NCI-H2029 treated with DMSO at 0.1 percent for 48 hours (cell line): Measurements from ENCODE around the gene UBE2L3.
"Not testable (repeated sequence)": the region's sequence is repeated elsewhere in the genome, so short reads cannot be mapped to it uniquely, and the experiment has no call there.

ENCODE experiments used
- DNase-seq: peaks from one replicate; lab custom pipeline; 2025; lab: John Stamatoyannopoulos, UW

UBE2L3 gene

DNA sequence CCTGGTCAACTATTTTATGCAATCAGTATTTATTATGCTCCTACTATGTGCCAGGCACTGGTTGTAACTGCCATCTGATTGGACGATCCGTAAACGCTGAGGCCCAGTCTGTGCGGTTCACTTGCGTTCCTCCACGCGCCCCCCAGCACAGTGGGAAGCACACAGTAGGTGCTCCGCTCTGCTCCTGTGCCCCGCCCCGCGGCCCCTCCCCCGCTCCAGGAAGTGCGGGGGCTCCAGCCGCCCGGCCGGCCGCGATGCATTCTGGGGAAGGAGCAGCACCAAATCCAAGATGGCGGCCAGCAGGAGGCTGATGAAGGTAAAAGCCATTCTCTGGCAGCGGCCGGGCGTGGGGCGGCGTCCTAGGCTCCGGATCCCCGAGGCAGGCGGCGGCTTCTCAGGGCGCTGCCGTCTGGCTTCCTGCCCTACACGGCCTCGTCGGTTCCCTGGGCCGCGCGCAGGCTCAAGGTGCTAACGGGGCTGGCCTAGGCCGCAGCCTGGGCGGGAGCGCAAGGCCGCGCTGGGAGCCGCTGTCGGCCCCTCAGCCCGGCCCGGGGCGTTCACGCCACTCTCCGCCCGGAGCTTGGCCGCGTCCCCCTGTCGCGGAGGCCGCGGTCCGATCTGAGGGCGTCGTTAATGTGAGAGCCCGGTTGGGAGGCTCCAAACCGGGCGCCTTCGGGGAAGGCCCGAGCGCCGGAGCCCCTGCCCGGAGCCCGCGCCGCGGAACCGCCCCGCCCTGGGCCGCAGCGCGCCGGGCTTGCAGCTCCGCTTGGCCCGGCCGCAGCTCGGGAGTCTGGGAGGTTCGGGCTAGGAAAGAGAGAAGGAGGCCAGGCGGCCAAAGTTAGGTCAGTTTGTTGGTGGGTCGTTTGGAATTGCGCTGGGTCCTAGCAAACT, at the start of gene UBE2L3:
Gene UBE2L3, plus strand, starts transcription at position 259 of the 891 bp plus-strand sequence. Its CDS starts 31 bp downstream, at position 290.
- DNase-seq = no peak

DNA sequence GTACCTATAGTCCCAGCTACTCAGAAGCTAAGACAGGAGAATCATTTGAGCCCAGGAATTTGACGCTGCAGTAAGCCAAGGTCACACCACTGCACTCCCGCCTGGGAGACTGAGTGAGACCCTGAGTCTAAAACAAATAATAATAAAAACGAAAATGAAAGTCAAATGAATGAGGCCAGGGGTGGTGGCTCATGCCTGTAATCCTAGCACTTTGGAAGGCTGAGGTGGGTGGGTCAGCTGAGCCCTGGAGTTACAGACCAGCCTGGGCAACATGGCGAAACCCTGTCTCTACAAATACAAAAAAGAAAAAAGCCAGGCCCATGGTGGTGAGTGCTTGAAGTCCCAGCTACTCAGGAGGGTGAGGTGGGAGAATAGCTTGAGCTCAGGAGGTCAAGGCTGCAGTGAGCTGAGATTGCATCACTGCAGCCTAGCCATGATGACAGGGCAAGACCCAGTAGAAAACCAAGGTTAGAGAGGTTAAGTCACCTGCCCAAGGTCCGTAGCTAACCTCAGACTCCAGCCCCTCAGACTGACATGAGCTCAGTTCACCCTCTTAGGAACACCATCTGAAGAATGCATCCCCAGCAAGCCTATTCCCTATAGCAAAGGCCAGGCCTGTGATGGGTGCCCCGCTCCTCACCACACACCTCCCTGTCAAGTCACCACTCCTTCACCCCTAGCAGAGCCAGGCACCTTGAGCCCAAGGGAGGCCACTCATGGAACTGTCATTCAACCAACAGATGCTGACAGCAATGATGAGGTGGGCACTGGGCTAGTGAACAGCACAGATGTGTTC, 40.6 kb upstream of the UBE2L3 start:
- DNase-seq = not testable (repeated sequence)

DNA sequence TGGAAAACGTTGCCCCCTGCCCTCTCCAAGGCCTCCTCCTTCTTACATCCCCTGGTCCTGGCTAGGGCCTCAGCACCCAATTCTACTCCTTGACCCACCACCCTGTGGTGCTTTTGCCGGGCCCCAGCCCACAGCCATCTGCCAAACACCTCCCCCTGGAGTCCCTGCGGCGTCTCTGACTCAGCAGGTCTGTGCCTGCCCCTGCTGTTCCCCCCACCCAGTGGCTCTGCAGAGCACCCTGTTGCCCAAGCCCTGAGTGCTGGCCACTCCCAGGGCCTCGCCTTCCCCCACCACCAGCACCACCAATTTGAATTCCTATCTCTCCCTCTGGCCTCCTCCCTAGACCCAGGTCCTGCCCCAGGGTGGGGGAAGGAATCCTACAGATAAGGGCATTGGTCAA, 36.0 kb upstream of the UBE2L3 start:
- DNase-seq = not testable (repeated sequence)

DNA sequence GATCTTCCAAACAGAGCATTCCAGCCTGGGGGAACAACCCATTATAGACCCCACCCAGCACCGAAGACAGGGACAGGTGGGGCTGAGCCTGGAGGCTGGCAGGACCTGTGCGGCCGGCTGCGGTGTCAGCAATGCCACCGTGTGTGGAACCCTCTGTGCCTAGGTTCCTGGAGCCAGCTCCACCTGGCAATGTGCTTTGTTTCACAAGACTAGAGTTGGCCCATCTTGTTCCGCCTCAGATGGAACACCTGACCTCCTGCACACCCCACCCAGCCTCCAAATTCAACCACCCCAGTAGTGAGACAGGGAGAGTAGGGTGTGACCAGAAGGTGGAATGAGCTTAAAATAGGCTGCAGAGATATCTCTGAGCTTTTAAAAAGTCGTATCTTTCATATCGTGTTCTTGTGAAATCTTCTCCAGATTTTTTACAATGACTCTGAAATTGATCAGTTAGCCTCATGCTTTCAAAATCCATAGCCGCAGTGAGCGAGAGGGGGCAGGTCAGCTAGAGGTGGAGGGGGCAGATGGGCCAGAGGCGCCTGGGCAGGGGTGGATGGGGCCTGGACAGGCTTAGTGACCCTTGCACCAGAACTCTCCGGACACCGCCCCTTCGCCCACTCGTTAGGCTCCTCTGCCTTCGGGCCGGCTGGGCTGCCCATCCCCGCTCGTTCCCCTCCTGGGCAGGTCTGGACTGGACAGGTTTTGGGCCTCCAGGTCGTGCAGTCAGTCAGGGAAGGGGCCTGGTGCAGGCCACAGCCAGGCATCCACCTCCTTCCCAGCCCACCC, 34.5 kb upstream of the UBE2L3 start:
- not testable (repeated sequence) for DNase-seq

DNA sequence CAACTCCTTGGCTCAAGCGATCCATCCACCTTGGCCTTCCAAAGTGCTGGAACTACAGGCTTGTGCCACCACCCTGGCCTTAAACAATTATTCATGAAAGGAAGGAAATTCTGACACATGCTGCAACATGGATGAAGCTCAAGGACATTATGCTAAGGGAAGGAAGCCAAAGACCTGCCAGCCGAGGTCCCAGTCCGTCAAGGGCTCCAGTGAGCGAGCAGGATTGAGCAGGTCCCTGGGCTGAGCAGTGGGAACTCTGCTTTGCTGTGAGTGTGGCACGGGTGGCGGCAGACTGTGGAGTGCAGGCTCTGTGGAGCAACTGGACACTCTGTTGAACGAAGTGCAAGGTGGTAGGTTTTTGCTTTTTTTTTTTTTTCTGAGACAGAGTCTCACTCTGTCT, 27.7 kb upstream of the UBE2L3 start:
- not testable (repeated sequence) for DNase-seq

DNA sequence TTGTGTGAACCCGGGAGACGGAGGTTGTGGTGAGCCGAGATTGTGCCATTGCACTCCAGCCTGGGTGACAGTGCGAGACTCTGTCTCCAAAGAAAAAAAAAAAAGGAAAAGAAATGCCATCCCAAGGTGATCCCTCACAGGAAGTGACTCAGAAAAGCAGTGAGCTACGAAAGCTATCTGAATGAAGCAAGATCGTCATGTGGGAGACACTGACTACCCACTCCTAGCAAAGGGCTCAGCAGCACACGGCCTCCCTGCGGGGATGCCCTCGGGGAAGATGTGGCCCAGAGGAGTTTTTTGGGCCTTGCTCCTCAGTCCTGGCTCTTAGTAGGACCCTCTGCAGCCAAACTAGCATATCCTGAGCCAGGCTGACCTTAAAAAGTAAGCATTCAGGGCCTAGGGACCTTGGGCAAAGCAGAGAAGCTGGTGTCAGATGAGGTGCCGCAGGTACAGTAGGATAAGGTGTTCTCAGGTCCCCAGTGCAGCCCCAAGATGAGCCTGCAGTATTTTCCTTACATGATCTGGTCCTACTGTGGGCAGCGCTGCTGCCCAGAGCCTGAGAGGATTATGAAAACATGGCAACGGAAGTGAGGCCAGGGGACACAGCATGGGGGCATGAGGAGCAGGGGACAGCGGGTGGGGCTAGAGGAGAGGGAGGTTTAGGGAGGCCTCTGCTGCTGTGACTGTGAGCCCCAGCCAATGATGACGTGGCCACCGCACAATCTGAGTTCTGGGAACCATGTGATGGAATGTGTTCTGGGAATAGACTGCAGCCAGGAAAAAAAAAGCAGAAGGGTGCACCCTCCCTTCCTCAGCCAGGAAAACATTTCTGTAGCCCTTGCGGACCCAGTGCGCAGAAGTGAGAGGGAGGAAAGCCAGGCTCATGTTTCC, 22.8 kb upstream of the UBE2L3 start:
- DNase-seq = not testable (repeated sequence)

DNA sequence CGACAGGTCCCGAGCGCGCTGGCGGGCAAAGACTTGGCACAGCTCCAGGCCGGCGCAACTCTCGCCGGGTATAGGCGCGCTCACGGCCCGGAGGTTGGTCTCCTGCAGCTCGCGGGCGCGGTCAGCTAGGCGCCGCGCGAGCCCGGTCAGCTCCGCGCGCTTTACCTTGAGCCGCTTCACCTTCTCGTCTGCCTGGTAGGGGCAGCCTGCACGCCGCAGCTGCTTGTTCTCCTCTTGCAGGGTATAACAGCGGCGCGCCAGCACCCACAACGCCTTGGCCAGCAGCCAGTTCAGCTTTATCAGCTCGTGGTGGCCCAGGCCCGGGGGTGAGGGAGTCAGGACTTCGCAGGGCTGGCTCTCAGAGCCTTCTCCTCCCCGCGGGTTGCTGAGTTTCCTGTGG, 18.0 kb upstream of the UBE2L3 start:
- DNase-seq = not testable (repeated sequence)

DNA sequence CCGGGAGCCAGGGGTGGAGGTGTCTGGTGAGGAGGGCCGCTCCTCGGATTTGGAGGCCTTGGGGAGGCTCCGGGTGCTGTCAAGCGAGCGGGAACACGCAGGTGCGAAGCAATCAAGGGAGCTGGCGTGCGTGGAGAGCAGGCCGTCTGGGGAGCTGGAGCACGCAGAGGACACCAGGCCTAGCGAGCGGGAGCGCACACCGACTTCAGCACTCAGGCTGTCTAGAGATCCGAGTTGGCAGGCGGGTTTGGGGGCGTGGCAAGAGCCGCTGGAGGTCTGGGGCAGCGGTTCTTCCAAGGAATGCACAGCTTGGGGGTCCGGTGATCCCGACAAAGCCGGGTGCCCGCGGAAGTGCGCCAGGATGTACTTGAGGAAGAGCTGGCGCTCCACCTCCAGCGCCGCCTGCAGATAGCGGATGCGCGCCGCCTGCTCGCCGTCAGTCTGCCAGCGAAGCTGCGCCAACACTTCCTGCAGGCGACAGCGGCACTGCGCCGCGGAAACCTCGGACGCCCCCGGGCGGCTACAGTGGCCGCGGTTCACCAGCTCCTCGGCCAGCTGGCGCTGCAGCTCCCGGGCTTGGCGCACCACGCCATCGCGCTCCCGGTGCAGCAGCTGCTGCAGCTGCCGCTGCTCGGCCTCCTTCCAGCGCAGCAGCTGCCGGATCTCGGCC, 17.4 kb upstream of the UBE2L3 start:
- DNase-seq = not testable (repeated sequence)

DNA sequence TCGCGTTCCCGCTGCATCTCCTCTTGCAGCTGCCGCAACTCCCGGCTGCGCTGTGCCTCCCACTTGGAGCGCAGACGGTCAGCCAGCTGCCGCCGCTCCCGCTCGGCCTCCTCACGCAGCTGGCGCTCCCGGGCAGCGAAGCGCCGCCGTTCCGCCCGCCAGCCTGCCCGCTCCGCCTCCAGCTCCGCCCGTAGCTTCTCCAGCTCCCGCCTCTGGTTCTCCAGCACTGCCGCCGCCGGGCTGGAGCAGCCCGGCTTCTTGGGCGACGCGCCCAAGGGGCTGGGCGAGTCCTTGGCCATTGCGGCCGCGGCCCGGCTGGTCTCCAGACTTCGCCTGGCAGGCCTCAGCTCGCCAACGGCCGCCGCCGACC, 16.9 kb upstream of the UBE2L3 start:
- not testable (repeated sequence) for DNase-seq

DNA sequence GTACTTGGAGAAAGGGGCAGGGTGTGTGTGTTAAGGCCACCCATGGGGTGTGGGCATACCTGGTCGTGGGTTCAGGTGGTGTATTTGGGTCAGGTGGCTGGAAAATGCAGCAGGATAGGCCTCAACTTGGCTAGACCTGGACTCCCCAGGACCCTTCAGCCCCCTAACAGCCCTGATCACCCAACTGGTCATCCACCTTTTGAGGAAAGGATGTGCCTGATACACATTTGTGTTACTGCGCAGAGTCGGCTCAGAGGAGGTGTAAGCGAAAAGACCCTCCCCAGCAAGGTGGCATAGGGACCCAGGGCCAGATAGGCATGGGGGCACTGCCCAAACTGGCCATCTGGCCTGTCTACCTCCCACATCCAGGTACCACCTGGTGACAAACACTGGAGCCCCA, 16.2 kb upstream of the UBE2L3 start, which contains the start of gene RIMBP3C:
Gene RIMBP3C, minus strand, starts transcription at position 101 of the 400 bp plus-strand sequence. CDS start 485 bp downstream, outside the sequence.
- not testable (repeated sequence) for DNase-seq

DNA sequence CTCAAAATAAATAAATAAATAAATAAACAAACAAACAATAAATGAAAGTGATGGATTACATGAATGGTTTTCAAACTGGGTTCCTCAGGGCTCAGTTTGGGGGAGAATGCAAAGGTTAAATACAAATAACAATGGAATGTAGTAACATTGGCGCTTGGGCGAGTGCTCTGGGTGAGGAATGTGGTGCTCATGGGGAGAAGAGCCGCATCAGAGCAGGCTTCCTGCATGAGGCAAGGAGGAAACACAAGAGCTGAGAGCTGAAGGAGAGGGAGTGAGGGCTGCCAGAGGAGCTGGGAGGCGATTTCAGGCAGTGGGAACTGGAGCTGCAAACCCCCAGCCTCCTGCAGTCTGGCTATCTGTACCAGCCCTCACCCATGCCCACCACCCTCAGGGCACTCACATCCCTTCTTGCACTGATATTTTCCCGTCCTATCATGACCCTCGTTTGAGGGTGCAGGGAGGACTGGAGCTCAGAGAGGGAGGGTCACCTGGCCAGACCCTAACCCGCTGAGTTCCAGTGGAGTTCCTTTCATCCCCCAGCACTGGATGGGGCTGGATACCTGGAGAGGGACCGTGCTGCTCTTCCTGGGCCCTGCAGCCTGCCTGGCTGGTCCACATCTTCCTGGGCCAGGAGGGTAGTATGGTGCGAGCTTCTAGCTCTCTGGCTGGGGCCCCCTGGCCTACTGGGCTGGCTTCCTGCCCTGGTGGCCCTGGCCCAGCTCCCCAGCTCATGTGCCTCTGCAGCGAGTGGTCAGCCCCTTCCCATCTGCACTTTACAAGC, 8.0 kb upstream of the UBE2L3 start:
- DNase-seq = not testable (repeated sequence)

DNA sequence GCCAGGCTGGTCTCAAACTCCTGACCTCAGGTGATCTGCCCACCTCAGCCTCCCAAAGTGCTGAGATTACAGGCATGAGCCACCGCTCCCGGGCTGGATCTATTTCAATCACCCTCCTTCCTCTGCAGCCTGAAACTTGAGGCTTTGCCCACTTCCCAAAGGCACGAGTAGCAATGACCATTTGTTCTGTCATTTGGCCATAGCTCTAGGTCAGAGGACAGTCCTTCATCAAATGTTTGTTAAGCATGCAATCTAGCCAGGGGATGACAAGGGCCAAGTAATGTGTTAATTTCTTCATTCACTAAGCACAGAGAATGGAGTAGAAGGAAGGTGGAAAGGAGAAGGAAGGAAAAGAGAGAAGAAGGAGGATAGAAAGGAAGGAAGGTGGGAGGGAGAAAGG, 6.9 kb upstream of the UBE2L3 start:
- DNase-seq = not testable (repeated sequence)

DNA sequence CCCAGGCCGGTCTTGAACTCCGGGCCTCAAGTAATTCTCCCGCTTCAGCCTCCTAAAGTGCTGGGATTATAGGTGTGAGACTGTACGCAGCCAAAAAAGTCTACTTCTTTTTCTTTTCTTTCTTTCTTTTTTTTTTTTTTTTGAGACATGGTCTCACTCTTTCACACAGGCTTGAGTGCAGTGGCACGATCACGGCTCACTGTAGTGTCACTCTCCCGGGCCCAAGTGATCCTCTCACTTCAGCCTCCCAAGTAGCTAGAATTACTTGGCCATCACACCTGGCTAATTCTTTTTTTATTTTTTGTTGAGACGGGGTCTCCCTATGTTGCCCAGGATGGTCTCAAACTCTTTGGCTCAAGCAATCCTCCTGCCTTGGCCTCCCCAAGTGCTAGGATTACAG, 3.6 kb upstream of the UBE2L3 start:
- DNase-seq = no peak

DNA sequence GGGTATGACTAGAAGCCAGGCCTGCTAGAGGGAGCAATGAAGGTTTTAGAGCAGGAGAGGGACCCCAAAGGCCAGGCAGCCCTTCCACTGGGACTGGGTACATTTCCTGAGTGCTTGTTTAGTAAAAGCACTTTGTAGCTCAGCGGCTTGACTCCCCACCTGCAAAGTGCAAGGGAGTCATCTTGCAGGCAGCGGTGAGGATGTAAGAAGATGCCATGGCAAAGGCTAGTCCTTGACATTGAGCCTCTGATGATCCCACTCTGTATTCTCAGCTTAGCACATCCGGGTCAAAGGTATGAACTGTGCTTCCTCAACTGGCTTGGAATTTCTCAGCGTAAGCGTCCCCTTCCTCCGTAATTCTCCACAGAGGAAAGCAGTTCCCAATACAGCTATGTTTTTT, 3.1 kb upstream of the UBE2L3 start:
- no peak for DNase-seq

DNA sequence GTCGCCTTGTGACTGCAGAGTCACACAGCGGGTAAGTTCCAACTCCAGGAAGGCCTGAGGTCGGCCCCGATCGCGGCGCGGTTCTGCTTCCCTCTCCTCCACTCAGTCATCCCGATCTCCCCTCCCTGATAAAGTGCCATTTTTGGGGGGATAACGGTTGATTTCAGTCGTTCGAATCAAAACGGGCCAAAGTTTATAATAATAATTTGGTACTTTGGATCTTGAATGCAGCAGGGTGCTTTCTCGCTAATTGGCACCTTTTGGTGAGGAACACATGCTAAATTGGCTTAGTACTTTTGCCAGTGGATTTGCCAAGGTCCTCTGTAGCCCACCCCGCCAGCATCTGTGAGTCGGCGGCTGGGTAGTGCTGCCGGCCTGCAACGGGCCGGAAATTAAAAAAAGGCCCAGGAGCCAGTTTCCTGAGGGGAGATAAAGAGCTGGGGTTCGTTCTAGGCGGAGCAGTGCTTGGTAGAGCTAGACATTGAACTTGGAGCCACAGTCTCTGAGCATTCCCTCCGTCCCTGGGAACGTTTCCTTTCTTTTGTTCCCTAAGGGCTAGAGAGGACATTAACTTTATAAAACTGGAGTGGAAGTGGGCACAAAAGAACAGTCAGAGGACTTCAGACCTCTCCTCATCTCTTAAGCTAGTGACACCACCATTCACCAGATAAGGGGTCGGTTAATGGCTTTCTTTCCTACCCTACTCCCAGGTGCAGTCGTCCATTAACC, 997 bp downstream of the UBE2L3 start:
- no peak for DNase-seq

DNA sequence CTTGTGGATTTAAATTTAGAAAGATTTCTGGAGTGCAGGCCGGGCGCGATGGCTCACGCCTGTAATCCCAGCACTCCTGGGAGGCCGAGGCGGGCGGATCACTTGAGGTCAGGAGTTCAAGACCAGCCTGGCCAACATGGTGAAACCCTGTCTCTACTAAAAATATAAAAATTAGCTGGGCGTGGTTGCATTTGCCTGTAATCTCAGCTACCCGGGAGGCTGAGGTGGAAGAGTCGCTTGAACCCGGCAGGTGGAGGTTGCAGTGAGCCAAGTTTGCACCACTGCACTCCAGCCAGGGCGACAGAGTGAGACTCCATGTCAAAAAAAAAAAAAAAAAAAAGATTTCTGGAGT, 1.5 kb downstream of the UBE2L3 start:
- DNase-seq = not testable (repeated sequence)

DNA sequence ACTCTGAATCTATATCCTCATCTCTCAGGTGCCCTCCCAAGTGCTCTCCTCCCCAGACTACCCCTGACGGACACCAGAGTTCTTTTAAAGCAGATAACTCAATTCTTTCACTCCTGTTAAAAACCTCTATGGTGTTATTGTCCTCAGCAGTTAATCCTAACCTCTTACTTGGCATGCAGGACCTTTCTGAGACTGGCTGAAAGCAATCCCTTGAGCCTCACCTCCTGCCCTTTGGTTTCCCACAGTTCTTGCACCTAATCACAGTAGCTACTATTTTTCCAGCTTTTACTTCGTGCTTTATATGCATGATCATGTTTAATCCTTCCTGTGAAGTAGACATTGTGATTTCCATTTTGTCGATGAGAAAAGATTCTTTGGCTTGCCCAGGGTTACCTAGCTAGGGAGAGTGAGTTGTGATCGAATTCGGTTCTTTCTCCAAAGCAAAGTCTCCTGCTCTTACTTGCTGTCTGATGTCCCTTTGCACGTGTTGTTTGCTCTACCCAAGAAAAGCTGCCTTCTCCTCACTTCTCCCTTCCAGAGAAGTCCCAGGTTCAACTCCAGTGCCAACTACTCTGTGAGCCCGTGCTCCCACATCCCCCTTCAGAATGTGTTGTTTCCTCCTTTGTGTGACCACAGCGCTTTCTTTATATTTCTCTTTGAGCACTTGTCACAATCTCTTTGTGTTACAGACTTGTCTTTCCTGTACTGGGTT, 2.1 kb downstream of the UBE2L3 start:
- DNase-seq = no peak

DNA sequence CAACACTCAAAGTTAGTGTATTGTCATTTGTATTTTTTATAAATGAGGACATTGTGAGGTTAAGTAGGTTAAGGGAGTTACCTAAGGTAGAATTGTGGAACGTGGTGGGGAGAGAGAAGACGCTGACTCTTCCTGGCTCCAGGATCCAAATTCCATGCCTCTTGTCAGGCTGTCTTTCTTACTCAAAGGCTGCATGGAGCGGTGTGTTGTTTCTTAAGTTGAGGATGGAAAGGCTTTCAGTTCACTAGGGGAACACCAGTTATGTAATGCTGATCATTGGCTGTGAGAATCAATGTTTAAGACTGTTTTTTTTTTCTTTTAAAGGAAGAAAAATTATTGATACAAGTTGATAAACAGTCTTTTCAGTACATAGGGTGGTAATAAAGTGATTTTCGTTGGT, 2.9 kb downstream of the UBE2L3 start:
- DNase-seq = no peak
